GM21737 (cell line): ENCODE results near the gene PHC3.
"Not testable (repeated sequence)": the region's sequence is repeated elsewhere in the genome, so short reads cannot be mapped to it uniquely, and the experiment has no call there.

Source experiments
- ATAC-seq: cut with Tn5 transposase; IDR thresholded peaks from one replicate; pipeline ENCODE4 v1.9.1; 2021; ENCODE audit warnings: mild to moderate bottlenecking, moderate library complexity; ENCODE audit not compliant: unreplicated experiment

PHC3 gene

GRCh38 chr3:170180908-170181885 lies at the start of gene PHC3:
Gene PHC3, minus strand, starts transcription at chr3:170181733. Its CDS starts 18 bp downstream, at chr3:170181715.
- peak; percentile 73 for ATAC-seq

- no peak for ATAC-seq
These were observed 46.7 kb upstream of the PHC3 start for GRCh38 chr3:170228093-170228766.

- no peak for ATAC-seq
These were observed 45.0 kb upstream of the PHC3 start for GRCh38 chr3:170226426-170226960.

- ATAC-seq, result no peak
These were observed 43.6 kb upstream of the PHC3 start for GRCh38 chr3:170225166-170225565.

- ATAC-seq, result peak; percentile 31
These were observed 41.4 kb upstream of the PHC3 start for GRCh38 chr3:170222647-170223541.

GRCh38 chr3:170221924-170222646 lies 40.6 kb upstream of the PHC3 start, which contains the start of gene PRKCI:
Gene PRKCI, plus strand, starts transcription at chr3:170222424. Its CDS starts 246 bp downstream, at chr3:170222670.
- ATAC-seq, result peak; percentile 93

- ATAC-seq, result no peak
These were observed 39.3 kb upstream of the PHC3 start for GRCh38 chr3:170220871-170221270.

GRCh38 chr3:170219850-170220249 lies 38.3 kb upstream of the PHC3 start:
- no peak for ATAC-seq

GRCh38 chr3:170211668-170212067 lies 30.1 kb upstream of the PHC3 start:
- no peak for ATAC-seq

- ATAC-seq, result no peak
These were observed 26.2 kb upstream of the PHC3 start for GRCh38 chr3:170207717-170208116.

GRCh38 chr3:170206164-170206762 lies 24.7 kb upstream of the PHC3 start:
- ATAC-seq, result not testable (repeated sequence)

GRCh38 chr3:170205302-170205701 lies 23.8 kb upstream of the PHC3 start:
- no peak for ATAC-seq

GRCh38 chr3:170204509-170204908 lies 23.0 kb upstream of the PHC3 start:
- no peak for ATAC-seq

- no peak for ATAC-seq
These were observed 22.5 kb upstream of the PHC3 start for GRCh38 chr3:170204023-170204472.

- ATAC-seq, result no peak
These were observed 21.9 kb upstream of the PHC3 start for GRCh38 chr3:170203457-170203856.

GRCh38 chr3:170201527-170201926 lies 20.0 kb upstream of the PHC3 start:
- no peak for ATAC-seq

- no peak for ATAC-seq
These were observed 19.5 kb upstream of the PHC3 start for GRCh38 chr3:170200987-170201386.

GRCh38 chr3:170196833-170197232 lies 15.3 kb upstream of the PHC3 start:
- no peak for ATAC-seq

- ATAC-seq, result not testable (repeated sequence)
These were observed 14.2 kb upstream of the PHC3 start for GRCh38 chr3:170195759-170196158.
